SK-N-SH treated with all-trans-retinoic acid at 6 μM for 48 hours (cell line): ENCODE measurements around the gene OCA2.

Experiments
- ATAC-seq: fragments of 200-7000 bp; cut with Tn5 transposase; 3 replicates; pipeline ENCODE4 v1.9.1; 2020; ENCODE audit warnings: mild to moderate bottlenecking, moderate library complexity
- ARNTL ChIP-seq: fragments of 450-650 bp; formaldehyde crosslinking; IDR thresholded peaks from 2 replicates; pipeline ENCODE4 v1.5.0; 2020; ENCODE audit warnings: low read depth, mild to moderate bottlenecking, moderate library complexity, borderline replicate concordance
- BACH2 ChIP-seq: fragments of 250-450 bp; sonication (Bioruptor Pico); IDR thresholded peaks from 2 replicates; pipeline ENCODE4 v1.9.0; 2021; ENCODE audit warnings: mild to moderate bottlenecking, borderline replicate concordance
- CREB5 ChIP-seq: fragments of 250-450 bp; sonication (Bioruptor Pico); IDR thresholded peaks from 2 replicates; pipeline ENCODE4 v1.5.1; 2020; ENCODE audit warnings: low read depth, mild to moderate bottlenecking, moderate library complexity
- CSDC2 ChIP-seq: fragments of 250-450 bp; sonication (Bioruptor Pico); IDR thresholded peaks from 2 replicates; pipeline ENCODE4 v1.5.0; 2020; ENCODE audit warnings: mild to moderate bottlenecking, moderate library complexity
- CSRNP3 ChIP-seq: fragments of 250-450 bp; sonication (Bioruptor Pico); IDR thresholded peaks from 2 replicates; pipeline ENCODE4 v1.5.1; 2021; ENCODE audit warnings: mild to moderate bottlenecking, moderate library complexity
- ESRRG ChIP-seq: fragments of 250-450 bp; sonication (Bioruptor Pico); IDR thresholded peaks from 2 replicates; pipeline ENCODE4 v1.6.1; 2021; ENCODE audit warnings: mild to moderate bottlenecking
- GLIS3 ChIP-seq: fragments of 250-450 bp; sonication (Bioruptor Pico); IDR thresholded peaks from 2 replicates; pipeline ENCODE4 v1.5.0; 2020; ENCODE audit warnings: mild to moderate bottlenecking, moderate library complexity
- ISL1 ChIP-seq: fragments of 250-450 bp; sonication (Bioruptor Pico); IDR thresholded peaks from 2 replicates; pipeline ENCODE4 v2.1.2; 2022; ENCODE audit warnings: mild to moderate bottlenecking, moderate library complexity
- OSR1 ChIP-seq: fragments of 250-450 bp; sonication (Bioruptor Pico); IDR thresholded peaks from 2 replicates; pipeline ENCODE4 v1.8.0; 2022; ENCODE audit warnings: moderate library complexity, mild to moderate bottlenecking, inconsistent platforms
- PATZ1 ChIP-seq: fragments of 250-450 bp; sonication (Bioruptor Pico); IDR thresholded peaks from 2 replicates; pipeline ENCODE4 v1.8.0; 2020; ENCODE audit warnings: mild to moderate bottlenecking, moderate library complexity, borderline replicate concordance
- POU6F1 ChIP-seq: fragments of 250-450 bp; sonication (Bioruptor Pico); IDR thresholded peaks from 2 replicates; pipeline ENCODE4 v1.8.0; 2021; ENCODE audit warnings: low read depth, mild to moderate bottlenecking, moderate library complexity, borderline replicate concordance
- PPARA ChIP-seq: fragments of 250-450 bp; sonication (Bioruptor Pico); IDR thresholded peaks from 2 replicates; pipeline ENCODE4 v1.5.0; 2020; ENCODE audit warnings: mild to moderate bottlenecking, borderline replicate concordance
- SNAI2 ChIP-seq: fragments of 250-450 bp; sonication (Bioruptor Pico); IDR thresholded peaks from 2 replicates; pipeline ENCODE4 v1.5.0; 2020; ENCODE audit warnings: mild to moderate bottlenecking, moderate library complexity
- TCF4 ChIP-seq: fragments of 250-450 bp; sonication (Bioruptor Pico); IDR thresholded peaks from 2 replicates; pipeline ENCODE4 v1.8.0; 2021; ENCODE audit warnings: mild to moderate bottlenecking, moderate library complexity, borderline replicate concordance
- TOX ChIP-seq: fragments of 250-450 bp; sonication (Bioruptor Pico); IDR thresholded peaks from 2 replicates; pipeline ENCODE4 v1.8.0; 2021; ENCODE audit warnings: mild to moderate bottlenecking, moderate library complexity, borderline replicate concordance
- ZC3H10 ChIP-seq: fragments of 250-450 bp; sonication (Bioruptor Pico); IDR thresholded peaks from 2 replicates; pipeline ENCODE4 v1.5.1; 2021; ENCODE audit warnings: mild to moderate bottlenecking, moderate library complexity
- ZFP3 ChIP-seq: fragments of 250-450 bp; sonication (Bioruptor Pico); IDR thresholded peaks from 2 replicates; pipeline ENCODE4 v1.5.0; 2020; ENCODE audit warnings: mild to moderate bottlenecking, moderate library complexity
- ZFP30 ChIP-seq: fragments of 450-650 bp; formaldehyde crosslinking; IDR thresholded peaks from 2 replicates; pipeline ENCODE4 v1.5.0; 2022; ENCODE audit warnings: mild to moderate bottlenecking, moderate library complexity
- ZNF565 ChIP-seq: fragments of 450-650 bp; formaldehyde crosslinking; conservative IDR thresholded peaks from 2 replicates; pipeline ENCODE4 v1.5.0; 2020; ENCODE audit warnings: low read depth, mild to moderate bottlenecking, moderate library complexity
- ZNF70 ChIP-seq: fragments of 450-650 bp; formaldehyde crosslinking; IDR thresholded peaks from 2 replicates; pipeline ENCODE4 v1.5.0; 2020; ENCODE audit warnings: mild to moderate bottlenecking, moderate library complexity

Gene OCA2

GRCh38 chr15:27884726-27885125 lies 214.4 kb downstream of the OCA2 start:
- no peak for ATAC-seq
- no peak for TF ChIP-seq ZNF70 (CRISPR knock-in tag)
- no peak for TF ChIP-seq CSDC2 (CRISPR knock-in tag)
- TF ChIP-seq ESRRG (CRISPR knock-in tag), result no peak
- no peak for TF ChIP-seq GLIS3 (CRISPR knock-in tag)
- TF ChIP-seq POU6F1 (CRISPR knock-in tag), result no peak
- TF ChIP-seq CREB5, result no peak

- TF ChIP-seq ZC3H10 (CRISPR knock-in tag) (no peak), CSDC2 (CRISPR knock-in tag) (no peak), POU6F1 (CRISPR knock-in tag) (no peak), ZNF565 (CRISPR knock-in tag) (no peak), OSR1 (CRISPR knock-in tag) (no peak), TOX (CRISPR knock-in tag) (no peak), ISL1 (CRISPR knock-in tag) (no peak), ZFP3 (CRISPR knock-in tag) (no peak), PPARA (no peak)
- no peak for ATAC-seq
These were observed 220.3 kb downstream of the OCA2 start for GRCh38 chr15:27878841-27879240.

GRCh38 chr15:27873828-27874227 lies 225.3 kb downstream of the OCA2 start:
- no peak for ATAC-seq
- TF ChIP-seq PATZ1 (CRISPR knock-in tag) (no peak), ZNF70 (CRISPR knock-in tag) (no peak), ZFP30 (CRISPR knock-in tag) (no peak), TCF4 (CRISPR knock-in tag) (no peak), ARNTL (CRISPR knock-in tag) (no peak), PPARA (no peak), SNAI2 (CRISPR knock-in tag) (no peak), POU6F1 (CRISPR knock-in tag) (no peak), ZFP3 (CRISPR knock-in tag) (no peak), GLIS3 (CRISPR knock-in tag) (no peak), BACH2 (CRISPR knock-in tag) (no peak), TOX (CRISPR knock-in tag) (no peak), CREB5 (no peak), CSRNP3 (CRISPR knock-in tag) (no peak)
